WTC11 (cell line): ENCODE data around the gene DPYSL3. TPM values are rescaled to one million over a fixed set of nuclear protein-coding genes. Genes with fewer than 3 reads are reported as not detected.

Source experiments
- ATAC-seq: fragments of 200-7000 bp; cut with Tn5 transposase; 2 replicates; pipeline ENCODE4 v1.10.0; 2021; ENCODE audit warnings: mild to moderate bottlenecking, moderate library complexity
- CTCF ChIA-PET: fragments of 300-600 bp; sonication (Branson Sonifier 250); formaldehyde crosslinking; loops from one replicate; lab custom pipeline; 2021; ENCODE audit warnings: antibody characterized with exemption; lab: Charles Lee
- POLR2A ChIA-PET: fragments of 350-600 bp; sonication (Branson Sonifier 250); formaldehyde crosslinking; loops from one replicate; lab custom pipeline; 2021; ENCODE audit warnings: antibody characterized with exemption; lab: Charles Lee
- DNase-seq: peaks from one replicate; pipeline ENCODE4 v3.0.0; 2021; ENCODE audit warnings: low spot score
- H3K27ac Mint-ChIP-seq: 2 replicates; pipeline ENCODE4 v1.8.0; 2021; ENCODE audit warnings: mixed read lengths
- H3K27me3 Mint-ChIP-seq: 2 replicates; pipeline ENCODE4 v1.8.0; 2021; ENCODE audit warnings: low read depth, mild to moderate bottlenecking, moderate library complexity, mixed read lengths
- H3K36me3 Mint-ChIP-seq: 2 replicates; pipeline ENCODE4 v1.8.0; 2021; ENCODE audit warnings: mixed read lengths
- H3K4me1 Mint-ChIP-seq: 2 replicates; pipeline ENCODE4 v1.8.0; 2022; ENCODE audit warnings: mixed read lengths
- H3K4me3 Mint-ChIP-seq: 2 replicates; pipeline ENCODE4 v1.8.0; 2021; ENCODE audit warnings: mild to moderate bottlenecking, moderate library complexity, mixed read lengths
- H3K9me3 Mint-ChIP-seq: 2 replicates; pipeline ENCODE4 v1.8.0; 2021; ENCODE audit warnings: mixed read lengths
- E2F4 ChIP-seq: sonication (generic); formaldehyde crosslinking; IDR thresholded peaks from 2 replicates; pipeline ENCODE4 v1.8.1; 2022; ENCODE audit warnings: low read depth, mild to moderate bottlenecking, moderate library complexity, missing genetic modification reagents, borderline replicate concordance
- E2F5 ChIP-seq: sonication (generic); formaldehyde crosslinking; IDR thresholded peaks from 2 replicates; pipeline ENCODE4 v1.8.1; 2022; ENCODE audit warnings: mild to moderate bottlenecking, moderate library complexity, missing genetic modification reagents
- GTF2I ChIP-seq: fragments of 250-450 bp; sonication (Bioruptor Pico); conservative IDR thresholded peaks from 2 replicates; pipeline ENCODE4 v1.4.0; 2021; ENCODE audit warnings: mild to moderate bottlenecking
- NR1H2 ChIP-seq: sonication (generic); formaldehyde crosslinking; IDR thresholded peaks from 2 replicates; pipeline ENCODE4 v1.9.0; 2021; ENCODE audit warnings: mild to moderate bottlenecking, moderate library complexity, missing genetic modification reagents
- PRDM15 ChIP-seq: sonication (generic); formaldehyde crosslinking; IDR thresholded peaks from 2 replicates; pipeline ENCODE4 v1.8.0; 2022; ENCODE audit warnings: missing genetic modification reagents
- STAT6 ChIP-seq: sonication (generic); formaldehyde crosslinking; conservative IDR thresholded peaks from 2 replicates; pipeline ENCODE4 v1.8.1; 2023; ENCODE audit warnings: mild to moderate bottlenecking, low read depth, missing genetic modification reagents, moderate library complexity
- TEAD1 ChIP-seq: sonication (generic); formaldehyde crosslinking; IDR thresholded peaks from 2 replicates; pipeline ENCODE4 v1.8.0; 2022; ENCODE audit warnings: mild to moderate bottlenecking, missing genetic modification reagents
- TP53 ChIP-seq: sonication (generic); formaldehyde crosslinking; IDR thresholded peaks from 2 replicates; pipeline ENCODE4 v1.8.1; 2023; ENCODE audit warnings: mild to moderate bottlenecking, missing genetic modification reagents
- USF1 ChIP-seq: sonication (generic); formaldehyde crosslinking; IDR thresholded peaks from 2 replicates; pipeline ENCODE4 v1.8.0; 2022; ENCODE audit warnings: mild to moderate bottlenecking, missing genetic modification reagents
- ZMAT4 ChIP-seq: fragments of 250-450 bp; sonication (Bioruptor Pico); IDR thresholded peaks from 2 replicates; pipeline ENCODE4 v1.9.0; 2021; ENCODE audit warnings: mild to moderate bottlenecking
- ZNF121 ChIP-seq: sonication (generic); formaldehyde crosslinking; IDR thresholded peaks from 2 replicates; pipeline ENCODE4 v1.8.0; 2023; ENCODE audit warnings: missing genetic modification reagents
- ZNF232 ChIP-seq: sonication (generic); formaldehyde crosslinking; IDR thresholded peaks from 2 replicates; pipeline ENCODE4 v1.8.0; 2022; ENCODE audit warnings: mild to moderate bottlenecking, missing genetic modification reagents
- total RNA-seq: library from RNA; stranded (reverse); gene quantifications from 3 replicates; pipeline ENCODE4 v1.2.3, GENCODE V29; 2021

DPYSL3 gene
- total RNA-seq, 1 experiment from 2014 or later, result 358 TPM

- Mint-ChIP-seq H3K36me3 (peaks cover 99% of the 10 kb centered on the region), H3K27me3 (no peaks in the 10 kb centered on the region), H3K27ac (peak overlapping the region; percentile 10), H3K9me3 (no peaks in the 10 kb centered on the region), H3K4me3 (no peak overlapping the region), H3K4me1 (no peaks in the 10 kb centered on the region)
- no peak for TF ChIP-seq ZNF232
- TF ChIP-seq ZMAT4 (CRISPR knock-in tag), result no peak
- TF ChIP-seq TEAD1 (CRISPR knock-in tag), result no peak
- TF ChIP-seq PRDM15 (CRISPR knock-in tag), result no peak
- no peak for TF ChIP-seq STAT6 (CRISPR knock-in tag)
- TF ChIP-seq E2F5 (CRISPR knock-in tag), result no peak
- no peak for TF ChIP-seq GTF2I (CRISPR knock-in tag)
- no peak for TF ChIP-seq TP53 (CRISPR knock-in tag)
- no peak for TF ChIP-seq NR1H2 (CRISPR knock-in tag)
- TF ChIP-seq E2F4 (CRISPR knock-in tag), result no peak
- no peak for TF ChIP-seq USF1 (CRISPR knock-in tag)
- no peak for TF ChIP-seq ZNF121 (CRISPR knock-in tag)
- POLR2A ChIA-PET, result interaction anchor here (0.6 kb wide), 1 partner anchor 167 kb away, joined by 3 read pairs; no protein-coding TSS in a partner anchor
- CTCF ChIA-PET, result no interaction called here
- DNase-seq, result no peak
- ATAC-seq, result no peak
Measured at GRCh38 chr5:147411359-147412319, 98.2 kb downstream of the DPYSL3 start.
